Endothelial cell of umbilical vein (primary cell): ENCODE data around the gene AGTPBP1. TPM values are rescaled to one million over a fixed set of nuclear protein-coding genes. Genes with fewer than 3 reads are reported as not detected.

Source experiments
- BruUV-seq: library from RNA; stranded (reverse); fragments of 400-500 nt; replicated peaks from 2 replicates; lab custom pipeline; 2021; lab: Mats Ljungman, UMichigan
- CTCF ChIA-PET: fragments of 300-600, 350-600 bp; sonication (Branson Sonifier 250); formaldehyde crosslinking; loops from one replicate; lab custom pipeline; 2021; ENCODE audit warnings: antibody characterized with exemption, inconsistent platforms; lab: Charles Lee
- POLR2A ChIA-PET: fragments of 300-600, 350-600 bp; sonication (Branson Sonifier 250); formaldehyde crosslinking; loops from one replicate; lab custom pipeline; 2021; ENCODE audit warnings: antibody characterized with exemption, inconsistent platforms; lab: Charles Lee
- DNase-seq: peaks from one replicate; pipeline ENCODE4 v3.0.0-alpha.2; 2011; ENCODE audit warnings: low read depth, low spot score
- FAIRE-seq: peaks from 2 replicates; lab custom pipeline; 2011; peaks lifted over from hg19 to GRCh38; lab: Jason Lieb, UNC
- H2AFZ ChIP-seq: 2 replicates; pipeline ENCODE4 v1.6.0; 2012; ENCODE audit warnings: low read depth, low read length, control low read depth, inconsistent platforms
- H3K27ac ChIP-seq: 2 replicates; pipeline ENCODE4 v1.5.1; 2011; ENCODE audit warnings: low read depth, mild to moderate bottlenecking, control low read depth, low read length, moderate library complexity; ENCODE audit not compliant: insufficient read depth
- H3K27me3 ChIP-seq, 2 experiments: 2 replicates each; pipeline versions ENCODE4 v1.6.0 to v1.6.1; 2011; ENCODE audit warnings: low read length in 2 of 2, mixed read lengths in 1 of 2; ENCODE audit not compliant: control insufficient read depth in 2 of 2, insufficient read depth in 2 of 2
- H3K36me3 ChIP-seq, 2 experiments: 2 replicates in 1 of 2; 3 replicates in 1 of 2; pipeline ENCODE4 v1.5.1; 2011; ENCODE audit warnings: low read length in 2 of 2, mild to moderate bottlenecking in 1 of 2, moderate library complexity in 1 of 2; ENCODE audit not compliant: control insufficient read depth in 2 of 2, insufficient read depth in 2 of 2; ENCODE audit errors: extremely low read depth in 1 of 2
- H3K4me1 ChIP-seq: 3 replicates; pipeline ENCODE4 v1.5.1; 2011; ENCODE audit warnings: mild to moderate bottlenecking, low read length; ENCODE audit not compliant: control insufficient read depth, insufficient read depth; ENCODE audit errors: extremely low read depth
- H3K4me2 ChIP-seq: 2 replicates; pipeline ENCODE4 v1.6.1; 2011; ENCODE audit warnings: low read length, control low read depth, mixed read lengths; ENCODE audit not compliant: insufficient read depth
- H3K4me3 ChIP-seq, 3 experiments: fragments of 200-600 bp in 1 of 3; sonication (generic), shearing (Covaris generic) in 1 of 3; replicated peaks in 1 of 3; 2 replicates each; pipeline ENCODE4 v1.5.1; 2011 to 2016; ENCODE audit warnings: control low read depth in 3 of 3, low read length in 3 of 3, mild to moderate bottlenecking in 2 of 3, inconsistent platforms in 1 of 3, low read depth in 1 of 3, moderate library complexity in 1 of 3; ENCODE audit not compliant: insufficient read depth in 1 of 3
- H3K79me2 ChIP-seq: 2 replicates; pipeline ENCODE4 v1.6.0; 2012; ENCODE audit warnings: low read length, inconsistent platforms; ENCODE audit not compliant: control insufficient read depth, insufficient read depth
- H3K9ac ChIP-seq: replicated peaks from 2 replicates; pipeline ENCODE3; 2011; ENCODE audit warnings: low read length, control low read depth; ENCODE audit not compliant: insufficient read depth; ENCODE audit errors: extremely low read depth
- H3K9me1 ChIP-seq: replicated peaks from 3 replicates; pipeline ENCODE4 v1.6.0; 2011; ENCODE audit warnings: mild to moderate bottlenecking, low read length; ENCODE audit not compliant: control insufficient read depth, insufficient read depth; ENCODE audit errors: extremely low read depth
- H3K9me3 ChIP-seq: replicated peaks from 2 replicates; pipeline ENCODE4 v1.5.1; 2012; ENCODE audit warnings: low read length, inconsistent platforms; ENCODE audit not compliant: control insufficient read depth, insufficient read depth
- H4K20me1 ChIP-seq: replicated peaks from 2 replicates; pipeline ENCODE3; 2011; ENCODE audit warnings: mild to moderate bottlenecking, low read length; ENCODE audit not compliant: control insufficient read depth, insufficient read depth; ENCODE audit errors: extremely low read depth
- EZH2 ChIP-seq: IDR thresholded peaks from 2 replicates; pipeline ENCODE4 v1.6.1; 2012; ENCODE audit warnings: borderline replicate concordance, low read depth, mild to moderate bottlenecking, moderate library complexity, low read length, inconsistent platforms; ENCODE audit not compliant: severe bottlenecking
- FOS ChIP-seq: IDR thresholded peaks from 2 replicates; pipeline ENCODE4 v1.6.1; 2011; ENCODE audit warnings: mild to moderate bottlenecking, low read length, moderate library complexity, borderline replicate concordance; ENCODE audit not compliant: insufficient read depth
- GATA2 ChIP-seq: IDR thresholded peaks from 2 replicates; pipeline ENCODE4 v1.7.0; 2011; ENCODE audit warnings: low read depth, mild to moderate bottlenecking, moderate library complexity, mixed read lengths, low read length; ENCODE audit not compliant: insufficient read length, insufficient read depth
- JUN ChIP-seq: IDR thresholded peaks from 2 replicates; pipeline ENCODE4 v1.6.1; 2011; ENCODE audit warnings: borderline replicate concordance, low read depth; ENCODE audit not compliant: insufficient read length, insufficient read depth
- MAX ChIP-seq: IDR thresholded peaks from 2 replicates; pipeline ENCODE4 v1.6.1; 2011; ENCODE audit not compliant: insufficient read depth, insufficient read length
- MYC ChIP-seq: IDR thresholded peaks from one replicate; pipeline ENCODE4 v1.6.1; 2011; ENCODE audit warnings: mild to moderate bottlenecking, low read depth, low read length
- POLR2A ChIP-seq: IDR thresholded peaks from 2 replicates; pipeline ENCODE4 v1.6.1; 2012; ENCODE audit warnings: low read depth, mild to moderate bottlenecking, control low read depth, low read length
- POLR2AphosphoS5 ChIP-seq: IDR thresholded peaks from 2 replicates; pipeline ENCODE4 v1.6.1; 2012; ENCODE audit warnings: low read depth, mild to moderate bottlenecking, control low read depth, low read length, moderate library complexity; ENCODE audit not compliant: insufficient read depth
- dilution Hi-C: fragments of 300-500 bp; cut with MboI; formaldehyde crosslinking; loops from one replicate; pipeline ENCODE4 v1.15.0; 2019; ENCODE audit warnings: low sequenced_read_pairs; ENCODE audit not compliant: extremely low pct_ligation_motif_present
- intact Hi-C: fragments of 100-400 bp; cut with micrococcal nuclease; formaldehyde crosslinking; loops from one replicate; pipeline ENCODE4 v1.10.0; 2022
- polyA plus RNA-seq, 4 experiments: library from polyadenylated mRNA; depleted of rRNA in 3 of 4; stranded (reverse) in 3 of 4; unstranded in 1 of 4; fragments of >200 nt; gene quantifications; 2 replicates each; pipeline versions ENCODE4 v1.2.1 to v1.2.3, GENCODE V29; 2011 to 2012; ENCODE audit warnings: missing spikeins in 1 of 4
- total RNA-seq: library from RNA; stranded (reverse); gene quantifications from 2 replicates; pipeline ENCODE4 v1.2.3, GENCODE V29; 2021
- TF ChIP-seq, protein P1 (sequence below), 2 donors: IDR thresholded peaks; 1 replicate in 1 of 2; 2 replicates in 1 of 2; pipeline ENCODE4 v1.5.1; 2011; ENCODE audit warnings: low read length in 2 of 2, mild to moderate bottlenecking in 2 of 2, moderate library complexity in 2 of 2, control low read depth in 1 of 2, inconsistent platforms in 1 of 2, low read depth in 1 of 2; ENCODE audit not compliant: insufficient read depth in 1 of 2; ENCODE audit errors: extremely low read depth in 1 of 2

Gene AGTPBP1
- total and polyA plus RNA-seq, 2 donors (not counting 3 experiments of a cell fraction or from before 2014, with no cell fraction given): 4.2 to 18.4 TPM

GRCh38 chr9:85541876-85542275, 199.9 kb downstream of the AGTPBP1 start:
- dilution Hi-C loops: no loop called here

More at GRCh38 chr9:85541876-85542275, 199.9 kb downstream of the AGTPBP1 start:
- no peaks in the 10 kb centered on the region for H3K79me2 ChIP-seq
- POLR2A ChIA-PET: no interaction called here
- no TSS peak for BruUV-seq
- H3K9ac ChIP-seq: no peak overlapping the region
- H2AFZ ChIP-seq: no peak overlapping the region
- no peaks in the 10 kb centered on the region for H3K4me1 ChIP-seq
- no peak for DNase-seq
- no peak for FAIRE-seq
- TF ChIP-seq MAX (no peak), GATA2 (no peak), EZH2 (no peak), JUN (no peak), POLR2A (no peak), MYC (no peak), FOS (no peak), POLR2AphosphoS5 (no peak)
- TF ChIP-seq, protein P1, sequence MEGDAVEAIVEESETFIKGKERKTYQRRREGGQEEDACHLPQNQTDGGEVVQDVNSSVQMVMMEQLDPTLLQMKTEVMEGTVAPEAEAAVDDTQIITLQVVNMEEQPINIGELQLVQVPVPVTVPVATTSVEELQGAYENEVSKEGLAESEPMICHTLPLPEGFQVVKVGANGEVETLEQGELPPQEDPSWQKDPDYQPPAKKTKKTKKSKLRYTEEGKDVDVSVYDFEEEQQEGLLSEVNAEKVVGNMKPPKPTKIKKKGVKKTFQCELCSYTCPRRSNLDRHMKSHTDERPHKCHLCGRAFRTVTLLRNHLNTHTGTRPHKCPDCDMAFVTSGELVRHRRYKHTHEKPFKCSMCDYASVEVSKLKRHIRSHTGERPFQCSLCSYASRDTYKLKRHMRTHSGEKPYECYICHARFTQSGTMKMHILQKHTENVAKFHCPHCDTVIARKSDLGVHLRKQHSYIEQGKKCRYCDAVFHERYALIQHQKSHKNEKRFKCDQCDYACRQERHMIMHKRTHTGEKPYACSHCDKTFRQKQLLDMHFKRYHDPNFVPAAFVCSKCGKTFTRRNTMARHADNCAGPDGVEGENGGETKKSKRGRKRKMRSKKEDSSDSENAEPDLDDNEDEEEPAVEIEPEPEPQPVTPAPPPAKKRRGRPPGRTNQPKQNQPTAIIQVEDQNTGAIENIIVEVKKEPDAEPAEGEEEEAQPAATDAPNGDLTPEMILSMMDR (IDR thresholded peaks at IDR 0.05; ENCODE audit: extremely low read depth in 1 of 2, insufficient read depth in 1 of 2, low read depth in 1 of 2, low read length in 2 of 2): no peak
- H3K4me2 ChIP-seq: no peak overlapping the region
- intact Hi-C loops: no loop called here
- no peaks in the 10 kb centered on the region for H3K9me3 ChIP-seq
- CTCF ChIA-PET: no interaction called here
- H4K20me1 ChIP-seq: no peaks in the 10 kb centered on the region
- no peak overlapping the region for H3K27ac ChIP-seq
- H3K36me3 ChIP-seq: no peaks in the 10 kb centered on the region
- H3K4me3 ChIP-seq: no peak overlapping the region
- H3K27me3 ChIP-seq: no peaks in the 10 kb centered on the region
- H3K9me1 ChIP-seq: no peaks in the 10 kb centered on the region
